Posterior vena cava (tissue), 2 donors: ENCODE measurements around the gene GALK1. TPM values are rescaled to one million over a fixed set of nuclear protein-coding genes. Genes with fewer than 3 reads are reported as not detected.

Experiments used
- DNase-seq: peaks from one replicate; pipeline ENCODE4 v3.0.0-alpha.2; 2020; ENCODE audit warnings: low spot score
- intact Hi-C, 2 donors: fragments of 100-400 bp; cut with DNase I; formaldehyde crosslinking; loops; one replicate each; pipeline versions ENCODE4 v1.14.1 to v1.14.2; 2022 to 2023
- total RNA-seq, 2 donors: library from RNA; stranded (reverse); fragmentation: NEBNext Ultra II Directional; extraction: Animal tissue kit (Norgen Biotek cat#: 25700); gene quantifications; one replicate each; pipeline ENCODE4 v1.2.1, GENCODE V29; 2021
- donor health status: DM: yes; HTN: yes; CAD: no.
- donor health status: DM: yes; HTN: yes; CAD: no.

GALK1 gene
- total RNA-seq, 2 donors from 2014 or later, result 21.0 to 27.6 TPM

DNA sequence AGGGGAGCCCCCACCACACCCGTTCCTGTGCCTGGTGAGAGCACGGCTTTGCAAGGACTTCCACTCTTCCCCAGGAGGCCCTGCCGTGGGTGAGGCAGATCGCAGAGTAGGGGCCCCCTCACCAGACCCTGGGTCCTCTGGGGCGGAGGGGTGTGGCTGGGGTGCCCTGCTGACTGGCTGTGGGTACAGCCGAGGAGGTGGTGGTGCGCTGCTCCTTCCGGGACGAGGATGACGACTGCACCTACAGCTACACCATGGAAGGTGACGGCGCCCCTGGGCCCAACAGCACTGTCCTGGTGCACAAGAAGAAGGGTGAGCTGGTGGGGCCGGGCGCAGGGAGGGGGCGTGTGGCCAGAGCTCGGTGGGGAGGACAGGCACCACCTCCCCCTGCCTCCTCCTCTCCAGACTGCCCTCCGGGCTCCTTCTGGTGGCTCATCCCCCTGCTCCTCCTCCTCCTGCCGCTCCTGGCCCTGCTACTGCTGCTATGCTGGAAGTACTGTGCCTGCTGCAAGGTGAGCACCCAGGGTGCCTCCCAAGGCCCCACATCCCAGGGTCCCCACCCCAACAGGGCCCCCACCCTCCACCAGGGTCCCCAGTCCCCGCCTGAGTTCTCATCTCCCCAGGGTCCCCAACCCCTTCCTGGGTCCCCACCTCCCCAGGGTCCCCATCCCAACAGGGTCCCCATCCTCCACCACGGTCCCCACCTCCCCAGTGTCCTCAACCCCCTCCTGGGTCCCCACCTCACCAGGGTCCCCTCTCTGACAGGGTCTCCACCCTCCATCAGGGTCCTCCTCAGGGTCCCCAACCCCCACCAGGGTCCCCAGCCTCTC lies 27.6 kb downstream of the GALK1 start:
- intact Hi-C loops, result no loop called here
- no peak for DNase-seq

DNA sequence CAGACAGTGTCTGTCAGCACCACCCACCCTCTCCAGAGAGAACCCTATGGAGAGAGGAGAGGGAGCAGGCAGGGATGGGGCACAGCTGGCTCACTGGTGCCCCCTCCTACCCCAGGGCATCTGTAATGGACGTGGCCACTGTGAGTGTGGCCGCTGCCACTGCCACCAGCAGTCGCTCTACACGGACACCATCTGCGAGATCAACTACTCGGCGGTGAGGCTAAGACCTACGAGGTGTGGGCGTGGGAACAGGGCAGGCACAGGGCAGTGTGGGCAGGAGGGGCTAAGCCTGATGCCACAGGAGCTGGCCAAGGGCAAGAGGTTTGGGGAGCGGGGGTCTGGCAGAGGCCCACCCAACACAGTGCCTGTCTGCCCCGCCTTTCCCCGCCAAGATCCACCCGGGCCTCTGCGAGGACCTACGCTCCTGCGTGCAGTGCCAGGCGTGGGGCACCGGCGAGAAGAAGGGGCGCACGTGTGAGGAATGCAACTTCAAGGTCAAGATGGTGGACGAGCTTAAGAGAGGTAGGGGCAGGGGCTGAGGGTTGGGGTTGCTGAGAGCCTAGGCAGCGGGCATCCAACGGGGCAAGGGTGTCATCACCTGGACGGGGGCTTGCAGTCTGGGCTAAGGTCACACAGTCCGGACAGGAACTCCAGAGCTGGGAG lies 28.7 kb downstream of the GALK1 start:
- no peak for DNase-seq
- intact Hi-C loops, result no loop called here

DNA sequence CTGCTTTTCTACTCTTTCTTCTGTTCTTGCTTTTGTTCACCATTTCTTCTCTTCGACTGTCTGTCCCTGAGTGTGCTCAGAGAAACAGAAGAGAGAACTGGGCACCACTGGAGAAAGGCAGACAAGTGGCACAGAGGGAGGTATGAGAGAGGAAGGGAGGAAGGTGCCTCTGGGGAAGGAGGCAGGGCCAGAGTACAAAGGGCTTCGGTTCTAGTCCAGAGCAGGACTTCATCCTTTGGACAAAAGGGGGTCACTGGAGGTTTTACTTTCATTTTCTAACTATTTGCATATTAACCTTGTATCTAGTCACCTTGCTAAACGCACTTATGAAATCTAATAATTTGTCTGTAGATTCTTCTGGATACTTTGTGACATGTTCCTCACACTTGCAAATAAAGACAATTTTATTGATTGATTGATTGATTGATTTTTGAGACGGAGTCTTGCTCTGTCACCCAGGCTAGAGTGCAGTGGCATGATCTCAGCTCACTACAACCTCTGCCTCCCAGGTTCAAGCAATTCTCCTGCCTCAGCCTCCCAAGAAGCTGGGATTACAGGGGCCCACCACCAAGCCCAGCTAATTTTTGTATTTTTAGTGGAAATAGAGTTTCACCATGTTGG lies 30.2 kb downstream of the GALK1 start:
- DNase-seq, result no peak
- intact Hi-C loops, result no loop called here

DNA sequence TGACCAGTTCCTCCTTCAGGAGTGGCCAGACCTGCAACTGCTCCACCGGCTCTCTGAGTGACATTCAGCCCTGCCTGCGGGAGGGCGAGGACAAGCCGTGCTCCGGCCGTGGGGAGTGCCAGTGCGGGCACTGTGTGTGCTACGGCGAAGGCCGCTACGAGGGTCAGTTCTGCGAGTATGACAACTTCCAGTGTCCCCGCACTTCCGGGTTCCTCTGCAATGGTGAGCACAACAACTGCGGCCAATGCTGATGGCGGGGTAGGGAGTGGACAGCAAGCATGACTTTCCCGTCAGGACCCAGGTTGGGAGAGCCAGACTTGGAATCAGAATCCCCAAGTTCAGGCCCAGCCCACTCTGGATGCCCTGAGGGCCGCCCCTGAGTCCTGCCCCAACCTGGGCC lies 31.5 kb downstream of the GALK1 start:
- DNase-seq, result no peak
- intact Hi-C loops, result no loop called here

DNA sequence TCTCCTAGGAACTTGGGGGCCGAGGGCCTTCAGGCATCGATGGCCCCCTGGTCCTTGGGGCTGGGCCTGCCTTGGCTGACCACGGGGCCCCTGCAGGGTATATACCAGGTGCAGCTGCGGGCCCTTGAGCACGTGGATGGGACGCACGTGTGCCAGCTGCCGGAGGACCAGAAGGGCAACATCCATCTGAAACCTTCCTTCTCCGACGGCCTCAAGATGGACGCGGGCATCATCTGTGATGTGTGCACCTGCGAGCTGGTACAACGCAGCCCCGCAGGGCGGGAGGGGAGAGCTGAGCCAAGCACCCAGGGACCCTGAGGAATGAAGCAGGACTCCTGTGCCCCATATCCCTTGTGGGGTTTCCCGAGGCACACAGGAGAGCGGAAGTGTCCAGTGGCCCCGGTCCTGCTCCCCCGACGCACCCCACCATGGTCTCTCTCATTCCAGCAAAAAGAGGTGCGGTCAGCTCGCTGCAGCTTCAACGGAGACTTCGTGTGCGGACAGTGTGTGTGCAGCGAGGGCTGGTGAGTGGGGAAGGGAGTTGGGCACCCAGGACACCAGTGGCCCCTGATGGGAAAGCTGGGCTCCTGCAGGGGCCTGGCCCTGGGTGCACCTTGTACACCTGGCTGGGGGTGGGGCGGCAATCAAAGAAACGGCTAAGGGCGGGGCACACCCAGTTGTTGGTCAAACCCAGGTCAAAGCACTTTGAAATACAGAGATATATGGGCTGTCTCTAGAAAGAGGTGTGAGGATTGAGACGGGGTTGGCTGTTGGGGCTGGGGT lies 33.1 kb downstream of the GALK1 start:
- no peak for DNase-seq
- intact Hi-C loops, result no loop called here

DNA sequence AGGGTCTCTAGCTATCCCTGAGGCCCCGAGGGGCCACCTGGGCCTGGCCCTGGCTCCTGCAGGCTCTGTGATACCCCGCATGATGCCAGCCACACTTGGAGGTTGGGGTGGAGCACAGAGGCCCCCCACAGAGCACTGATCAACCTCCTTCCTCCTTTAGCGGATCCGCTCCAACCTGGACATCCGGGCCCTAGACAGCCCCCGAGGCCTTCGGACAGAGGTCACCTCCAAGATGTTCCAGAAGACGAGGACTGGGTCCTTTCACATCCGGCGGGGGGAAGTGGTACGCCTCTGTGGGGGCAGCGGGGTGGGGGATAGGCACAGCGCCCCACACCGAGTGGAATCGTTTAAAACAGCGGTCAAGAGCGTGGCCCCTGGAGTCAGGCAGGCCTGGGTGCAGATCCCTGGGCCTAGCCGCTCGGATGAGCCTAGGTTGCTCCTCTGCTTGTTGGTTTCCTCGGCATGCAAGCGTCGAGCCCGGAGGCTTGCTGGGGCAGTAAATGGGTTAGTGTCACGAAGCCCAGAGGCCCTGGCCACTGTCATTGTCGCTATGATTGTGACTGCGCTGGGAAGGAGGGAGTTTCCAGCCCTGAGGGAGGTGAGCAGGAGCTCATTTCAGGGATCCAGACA lies 33.8 kb downstream of the GALK1 start:
- DNase-seq, result no peak
- intact Hi-C loops, result no loop called here

DNA sequence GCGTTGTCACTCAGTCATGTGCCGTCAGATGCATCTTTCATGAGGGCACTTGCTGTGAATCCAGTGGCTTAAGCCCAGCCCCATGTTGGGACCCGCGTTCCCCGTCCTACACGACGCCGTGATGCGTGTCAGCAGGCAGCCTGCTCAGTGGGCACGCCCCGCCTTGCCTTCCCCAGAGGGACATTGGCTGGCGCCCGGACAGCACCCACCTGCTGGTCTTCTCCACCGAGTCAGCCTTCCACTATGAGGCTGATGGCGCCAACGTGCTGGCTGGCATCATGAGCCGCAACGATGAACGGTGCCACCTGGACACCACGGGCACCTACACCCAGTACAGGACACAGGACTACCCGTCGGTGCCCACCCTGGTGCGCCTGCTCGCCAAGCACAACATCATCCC lies 34.9 kb downstream of the GALK1 start:
- DNase-seq, result no peak
- intact Hi-C loops, result no loop called here

DNA sequence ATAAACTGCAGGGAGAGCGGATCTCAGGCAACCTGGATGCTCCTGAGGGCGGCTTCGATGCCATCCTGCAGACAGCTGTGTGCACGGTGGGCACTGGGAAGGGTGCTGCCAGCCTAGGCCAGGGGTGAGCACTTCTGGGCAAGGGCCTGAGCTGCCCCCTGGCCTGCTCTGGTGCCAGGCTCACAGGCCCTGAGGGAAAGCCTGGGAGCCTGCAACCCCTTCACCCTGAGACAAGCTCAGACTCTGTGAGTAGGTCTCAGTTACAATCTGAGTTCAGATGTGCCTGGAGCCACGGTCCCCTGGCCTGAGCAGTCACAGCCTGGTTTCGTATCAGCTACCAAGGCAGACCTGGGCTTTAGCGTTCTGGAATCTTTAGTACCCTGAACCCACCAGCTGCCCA lies 35.6 kb downstream of the GALK1 start:
- intact Hi-C loops, result no loop called here
- DNase-seq, result no peak

DNA sequence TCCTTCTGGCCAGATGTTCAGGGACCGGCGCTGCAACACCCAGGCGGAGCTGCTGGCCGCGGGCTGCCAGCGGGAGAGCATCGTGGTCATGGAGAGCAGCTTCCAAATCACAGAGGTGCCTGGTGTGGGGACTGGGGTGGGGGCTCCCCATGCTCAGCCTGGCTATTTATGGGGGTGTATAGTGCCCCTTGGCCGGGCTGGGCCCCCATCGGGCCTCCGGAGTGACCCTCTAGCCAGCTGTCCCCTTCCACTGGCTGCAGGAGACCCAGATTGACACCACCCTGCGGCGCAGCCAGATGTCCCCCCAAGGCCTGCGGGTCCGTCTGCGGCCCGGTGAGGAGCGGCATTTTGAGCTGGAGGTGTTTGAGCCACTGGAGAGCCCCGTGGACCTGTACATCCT lies 37.6 kb downstream of the GALK1 start:
- intact Hi-C loops, result no loop called here
- no peak for DNase-seq

DNA sequence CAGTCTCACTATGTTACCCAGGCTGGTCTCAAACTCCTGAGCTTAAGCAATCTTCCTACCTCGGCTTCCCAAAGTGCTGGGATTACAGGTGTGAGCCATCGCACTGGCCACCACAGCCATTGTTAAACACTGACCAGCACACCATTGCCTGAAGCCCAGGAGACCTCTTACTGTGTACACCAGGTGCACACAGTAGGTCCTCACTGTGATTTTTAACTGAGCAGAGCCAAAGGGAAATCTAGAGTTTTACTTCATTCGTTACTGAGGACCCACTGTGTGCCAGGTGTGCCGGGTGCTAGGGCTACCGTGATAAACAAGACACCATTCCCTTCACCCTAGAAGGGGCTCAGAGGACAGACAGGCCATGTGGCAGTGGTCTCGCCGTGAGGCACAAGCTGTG lies 39.5 kb downstream of the GALK1 start:
- intact Hi-C loops, result no loop called here
- DNase-seq, result no peak

DNA sequence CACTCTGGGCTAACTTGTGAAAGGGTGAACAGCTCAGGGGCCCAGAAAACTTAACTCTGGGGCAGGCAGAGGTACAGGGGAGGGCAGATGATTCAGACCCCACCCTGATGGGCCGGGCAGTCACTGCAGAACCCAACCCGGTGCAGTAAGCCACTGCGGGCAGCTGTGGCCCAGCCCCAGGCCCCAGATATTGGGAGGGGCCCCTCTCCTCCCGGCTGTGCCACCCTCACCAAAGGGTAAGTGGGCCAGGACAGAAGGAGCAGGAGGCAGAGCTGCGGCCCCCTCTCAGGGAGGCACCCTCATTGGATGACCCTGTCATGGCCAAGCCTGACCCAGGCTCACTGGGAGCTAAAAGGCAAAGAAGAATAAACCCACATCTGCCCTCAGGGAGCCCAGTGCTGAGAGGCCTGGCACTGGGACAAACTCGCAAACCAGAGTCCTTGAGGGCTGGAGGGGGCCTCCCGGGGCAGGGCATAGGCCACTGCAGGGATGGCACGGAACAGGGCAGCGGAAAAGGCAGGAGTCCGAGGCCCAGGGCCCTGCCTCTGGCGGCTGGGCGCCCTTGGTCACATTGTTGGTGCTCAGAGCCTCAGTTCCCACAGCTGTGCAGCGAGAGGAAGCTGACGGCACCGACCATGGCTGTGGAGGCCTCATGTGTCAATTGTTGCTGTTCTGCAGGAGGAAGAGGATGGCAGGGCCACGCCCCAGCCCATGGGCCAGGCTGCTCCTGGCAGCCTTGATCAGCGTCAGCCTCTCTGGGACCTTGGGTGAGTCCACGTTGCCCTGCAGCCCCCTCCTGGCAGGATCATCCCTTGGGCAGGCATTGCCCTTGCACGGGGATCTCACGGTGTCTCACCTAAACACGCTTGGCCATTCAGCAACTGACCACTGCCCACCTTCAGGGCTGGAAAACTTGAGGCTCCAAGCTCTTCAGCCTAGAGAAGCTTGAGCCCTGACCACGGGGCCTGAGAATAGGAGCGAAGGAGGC lies 40.7 kb downstream of the GALK1 start:
- intact Hi-C loops, result no loop called here
- DNase-seq, result no peak

DNA sequence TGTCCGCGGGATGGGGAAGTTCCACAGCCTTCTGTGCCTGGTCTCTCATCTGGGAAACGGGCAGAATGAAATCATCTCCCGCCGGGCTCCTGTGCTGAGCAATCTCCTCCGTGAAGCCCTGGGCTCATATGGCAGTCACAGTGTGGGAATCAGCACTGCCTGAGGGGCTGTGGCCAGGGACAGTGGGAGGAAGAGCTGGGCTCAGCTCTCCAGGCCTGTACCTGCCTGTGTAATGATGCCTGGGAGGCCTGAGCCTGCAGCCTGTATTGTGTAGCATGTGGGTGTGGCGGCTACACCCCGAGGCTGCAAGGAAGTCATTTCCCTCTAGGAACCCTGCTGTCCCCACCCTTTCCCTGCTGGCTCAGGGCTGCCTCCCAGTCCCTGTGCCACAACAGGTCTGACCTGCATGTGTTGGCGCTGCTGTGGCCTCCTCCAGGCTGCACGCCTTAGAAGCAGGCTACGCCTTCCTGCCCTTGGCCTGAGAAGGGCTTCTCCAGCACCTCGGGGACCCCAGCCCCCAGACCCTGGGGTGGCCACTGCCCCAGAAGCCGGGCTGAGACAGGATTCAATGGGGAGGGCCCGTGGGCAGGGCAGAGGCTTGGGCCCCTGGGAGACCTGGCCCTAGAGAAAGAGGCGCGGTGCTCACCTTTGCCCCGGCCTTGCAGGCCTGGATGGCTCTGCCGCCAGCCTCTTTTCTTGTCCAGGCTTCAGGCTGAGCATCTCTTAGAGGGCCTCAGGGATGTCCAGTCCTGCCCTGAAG lies 41.6 kb downstream of the GALK1 start:
- no peak for DNase-seq
- intact Hi-C loops, result no loop called here

DNA sequence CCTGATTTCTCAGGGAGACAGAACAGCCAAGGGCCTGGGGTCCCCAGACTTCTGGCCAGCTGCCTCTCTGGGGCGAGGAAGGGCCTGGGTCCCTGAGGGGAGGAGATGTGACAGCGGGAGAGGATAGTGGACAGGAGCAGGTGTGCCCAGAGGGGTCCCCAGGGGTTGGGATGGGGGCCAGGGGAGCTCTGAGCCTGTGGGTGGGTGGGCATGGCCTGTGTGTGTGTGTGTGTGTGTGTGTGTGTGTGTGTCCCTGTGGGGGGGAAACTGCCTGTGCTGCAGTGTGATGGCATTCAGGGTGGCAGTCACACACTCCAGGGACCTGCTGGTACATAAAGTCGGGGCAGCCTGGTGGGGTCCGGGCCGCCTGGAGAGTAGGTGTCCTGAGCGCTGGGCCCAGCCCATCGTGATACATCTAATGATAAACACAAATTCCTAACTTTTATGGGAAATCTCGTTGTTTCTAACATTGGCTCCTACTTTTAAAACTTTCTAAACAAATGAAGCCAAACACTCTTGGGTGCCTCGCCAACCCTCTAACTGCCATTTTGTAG lies 42.4 kb downstream of the GALK1 start:
- intact Hi-C loops, result no loop called here
- DNase-seq, result no peak

DNA sequence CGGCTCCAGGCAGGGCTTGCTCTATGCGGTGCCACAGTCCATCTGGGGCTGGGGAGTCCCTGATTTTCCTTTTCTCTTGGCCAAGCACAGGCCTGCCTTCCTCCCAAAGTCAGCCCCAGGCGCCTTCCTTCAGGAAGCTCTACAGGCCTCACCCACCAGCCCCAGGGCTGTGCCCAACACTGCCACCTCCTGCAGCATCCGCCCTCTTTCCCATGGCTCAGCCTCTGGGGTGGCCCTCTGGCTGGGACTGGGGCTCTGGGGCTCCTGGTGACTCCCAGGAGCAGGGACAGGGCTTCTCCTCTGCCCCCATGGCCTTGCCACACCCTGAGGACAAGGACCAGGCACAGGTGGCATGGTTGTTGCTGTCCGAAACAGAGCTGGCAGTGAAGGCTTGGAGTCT lies 42.9 kb downstream of the GALK1 start:
- DNase-seq, result no peak

DNA sequence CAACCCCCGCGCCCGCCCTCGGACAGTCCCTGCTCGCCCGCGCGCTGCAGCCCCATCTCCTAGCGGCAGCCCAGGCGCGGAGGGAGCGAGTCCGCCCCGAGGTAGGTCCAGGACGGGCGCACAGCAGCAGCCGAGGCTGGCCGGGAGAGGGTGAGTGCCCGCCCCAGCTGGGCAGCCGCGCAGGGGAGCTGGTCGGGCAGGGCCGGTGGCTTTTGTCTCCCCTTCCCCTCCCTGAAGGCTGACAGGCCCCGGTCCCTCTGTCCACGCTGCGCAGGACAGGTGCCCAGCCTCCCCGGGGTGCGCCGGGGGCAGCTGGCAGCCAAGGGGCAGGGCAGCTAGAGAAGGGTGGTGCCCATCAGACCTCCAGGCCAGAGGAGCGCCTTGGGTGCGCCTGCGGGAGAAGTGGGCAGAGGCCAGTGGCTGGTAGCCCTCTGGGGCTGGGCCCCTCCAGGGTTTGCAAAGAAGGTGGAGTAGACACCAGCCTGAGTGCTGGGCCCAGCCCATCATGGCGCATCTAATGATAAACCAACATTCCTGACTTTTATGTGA lies 43.5 kb downstream of the GALK1 start:
- no peak for DNase-seq
- intact Hi-C loops, result no loop called here

More for the DNA sequence above, 42.9 kb downstream of the GALK1 start:
- intact Hi-C loops, result no loop called here

DNA sequence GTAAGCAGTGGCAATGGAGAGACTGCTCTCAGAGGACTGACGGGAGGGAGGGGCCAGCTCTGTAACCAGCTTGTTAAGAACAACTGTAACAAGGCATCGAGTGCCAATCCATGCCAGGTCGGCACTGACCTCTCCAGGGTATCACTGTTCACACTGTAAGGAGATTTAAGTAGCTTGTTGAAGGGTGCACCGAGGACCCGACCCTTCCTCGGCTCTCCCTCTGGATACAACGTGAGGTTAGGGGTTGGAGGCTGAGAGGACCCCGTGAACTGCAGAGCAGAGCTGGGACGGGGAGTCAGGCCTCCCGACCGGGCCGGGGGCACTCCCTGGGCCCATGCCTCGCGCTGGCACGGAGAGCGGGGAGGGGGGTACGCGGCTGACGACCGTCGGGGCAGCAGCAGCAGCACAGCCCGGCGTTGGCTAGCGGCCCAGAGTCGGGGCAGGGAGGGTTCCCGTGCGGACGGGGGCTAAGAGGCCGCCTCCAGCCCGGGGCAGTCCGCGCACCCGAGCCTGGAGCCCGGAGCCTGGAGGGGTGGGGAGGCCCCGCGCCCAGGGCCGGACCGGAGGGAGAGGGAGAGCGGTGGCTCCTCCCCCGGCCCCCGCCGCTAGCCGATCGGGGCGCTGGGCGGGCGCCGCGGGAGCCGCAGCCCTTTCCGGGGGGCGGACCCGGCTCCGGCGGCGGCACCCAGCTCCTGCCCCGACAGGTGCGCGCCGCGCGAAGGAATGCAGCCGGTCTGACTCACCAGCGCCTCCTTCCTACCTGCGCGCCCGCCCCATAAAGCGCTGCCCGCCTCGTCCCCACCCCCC lies 44.1 kb downstream of the GALK1 start, which contains the start of gene ITGB4:
TSS of gene ITGB4 (plus strand) at position 804 of the 807 bp plus-strand sequence. CDS start 3,245 bp downstream, outside the sequence.
- intact Hi-C loops, result no loop called here
- DNase-seq, result no peak
